CD4-positive, alpha-beta T cell (primary cell): ENCODE data around the gene ATM. TPM values are rescaled to one million over a fixed set of nuclear protein-coding genes. Genes with fewer than 3 reads are reported as not detected.

ENCODE experiments used
- ATAC-seq: fragments of 200-7000 bp; cut with Tn5 transposase; one replicate; pipeline ENCODE4 v1.10.0; 2022; ENCODE audit warnings: mild to moderate bottlenecking; ENCODE audit not compliant: poor library complexity
- CTCF ChIA-PET: fragments of 350-600 bp; sonication (Branson Sonifier 250); formaldehyde crosslinking; loops from one replicate; lab custom pipeline; 2021; ENCODE audit warnings: antibody characterized with exemption, inconsistent platforms; lab: Charles Lee
- POLR2A ChIA-PET: fragments of 350-600 bp; sonication (Branson Sonifier 250); formaldehyde crosslinking; loops from one replicate; lab custom pipeline; 2021; ENCODE audit warnings: antibody characterized with exemption, inconsistent platforms; lab: Charles Lee
- DNase-seq, 14 experiments: peaks; one replicate each; pipeline ENCODE4 v3.0.0-alpha.2; 2013 to 2020; ENCODE audit warnings: mixed read lengths in 2 of 14
- H3K27ac ChIP-seq, 2 donors: one replicate each; pipeline versions ENCODE4 v1.5.1 to v1.7.0; 2013; ENCODE audit warnings: low read length in 2 of 2, low read depth in 1 of 2, mild to moderate bottlenecking in 1 of 2
- H3K27me3 ChIP-seq, 2 experiments: 1 replicate in 1 of 2; 2 replicates in 1 of 2; pipeline versions ENCODE4 v1.6.1 to v1.7.0; 2013; ENCODE audit warnings: low read length in 2 of 2, control low read depth in 1 of 2, mild to moderate bottlenecking in 1 of 2, moderate library complexity in 1 of 2; ENCODE audit not compliant: insufficient read depth in 2 of 2, control insufficient read depth in 1 of 2
- H3K36me3 ChIP-seq: one replicate; pipeline ENCODE4 v1.6.1; 2013; ENCODE audit warnings: low read length, control low read depth; ENCODE audit not compliant: insufficient read depth
- H3K4me1 ChIP-seq: one replicate; pipeline ENCODE4 v1.6.1; 2013; ENCODE audit warnings: low read length, control low read depth; ENCODE audit not compliant: insufficient read depth
- H3K4me3 ChIP-seq: one replicate; pipeline ENCODE4 v1.5.1; 2013; ENCODE audit warnings: mild to moderate bottlenecking, low read length, moderate library complexity
- H3K9me3 ChIP-seq, 2 experiments: 1 replicate in 1 of 2; 2 replicates in 1 of 2; pipeline versions ENCODE4 v1.6.1 to v1.7.0; 2013; ENCODE audit warnings: low read length in 2 of 2, mild to moderate bottlenecking in 2 of 2, control low read depth in 1 of 2, moderate library complexity in 1 of 2; ENCODE audit not compliant: control insufficient read depth in 1 of 2, insufficient read depth in 1 of 2
- H3K27ac Mint-ChIP-seq: one replicate; pipeline ENCODE4 v1.8.0; 2020; ENCODE audit warnings: mixed read lengths
- H3K27me3 Mint-ChIP-seq: one replicate; pipeline ENCODE4 v1.8.0; 2021; ENCODE audit warnings: mixed read lengths
- H3K36me3 Mint-ChIP-seq: one replicate; pipeline ENCODE4 v1.8.0; 2021; ENCODE audit warnings: low read depth, mixed read lengths
- H3K4me1 Mint-ChIP-seq: one replicate; pipeline ENCODE4 v1.8.0; 2021; ENCODE audit warnings: low read depth, mixed read lengths
- H3K4me3 Mint-ChIP-seq: one replicate; pipeline ENCODE4 v1.8.0; 2020; ENCODE audit warnings: mild to moderate bottlenecking, mixed read lengths
- H3K9me3 Mint-ChIP-seq: one replicate; pipeline ENCODE4 v1.8.0; 2020; ENCODE audit warnings: mixed read lengths
- intact Hi-C, 2 experiments: fragments of 100-400 bp; cut with DNase I in 1 of 2; cut with micrococcal nuclease in 1 of 2; formaldehyde crosslinking; loops; one replicate each; pipeline versions ENCODE4 v1.15.1 to v1.9.0; 2023 to 2025; cut with DNase I, micrococcal nuclease
- total RNA-seq, 174 experiments: library from RNA in 2 of 174; stranded (reverse) in 2 of 174; gene quantifications; one replicate each; pipeline ENCODE4 v1.2.3 and lab custom pipeline; 2021 to 2026
- TF ChIP-seq, protein P1 (sequence below): fragments of 200-600 bp; IDR thresholded peaks from one replicate; pipeline ENCODE4 v1.8.0; 2022; ENCODE audit warnings: antibody characterized with exemption, mild to moderate bottlenecking

Gene ATM
- total RNA-seq, 2 experiments from 2014 or later, result 307 to 329 TPM

DNA sequence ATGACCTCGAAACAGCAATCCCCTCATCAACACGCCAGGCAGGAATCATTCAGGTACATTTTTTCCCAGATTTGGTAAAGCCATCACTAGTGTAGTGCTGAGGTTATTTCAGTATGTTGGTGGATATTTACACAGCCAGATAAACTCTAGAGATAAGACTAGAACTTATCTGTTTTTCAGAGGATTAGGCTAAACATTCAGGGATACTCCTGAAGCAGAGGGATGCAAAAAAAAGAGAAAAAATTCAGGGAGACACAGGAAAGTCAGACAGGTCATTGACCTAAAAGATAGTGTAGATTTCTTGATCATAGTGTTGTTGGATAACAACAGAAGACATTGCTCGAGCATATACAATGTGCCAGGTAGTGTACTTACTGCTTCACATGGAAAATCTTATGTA is 93.2 kb downstream of the ATM start:
- TF ChIP-seq, protein P1, sequence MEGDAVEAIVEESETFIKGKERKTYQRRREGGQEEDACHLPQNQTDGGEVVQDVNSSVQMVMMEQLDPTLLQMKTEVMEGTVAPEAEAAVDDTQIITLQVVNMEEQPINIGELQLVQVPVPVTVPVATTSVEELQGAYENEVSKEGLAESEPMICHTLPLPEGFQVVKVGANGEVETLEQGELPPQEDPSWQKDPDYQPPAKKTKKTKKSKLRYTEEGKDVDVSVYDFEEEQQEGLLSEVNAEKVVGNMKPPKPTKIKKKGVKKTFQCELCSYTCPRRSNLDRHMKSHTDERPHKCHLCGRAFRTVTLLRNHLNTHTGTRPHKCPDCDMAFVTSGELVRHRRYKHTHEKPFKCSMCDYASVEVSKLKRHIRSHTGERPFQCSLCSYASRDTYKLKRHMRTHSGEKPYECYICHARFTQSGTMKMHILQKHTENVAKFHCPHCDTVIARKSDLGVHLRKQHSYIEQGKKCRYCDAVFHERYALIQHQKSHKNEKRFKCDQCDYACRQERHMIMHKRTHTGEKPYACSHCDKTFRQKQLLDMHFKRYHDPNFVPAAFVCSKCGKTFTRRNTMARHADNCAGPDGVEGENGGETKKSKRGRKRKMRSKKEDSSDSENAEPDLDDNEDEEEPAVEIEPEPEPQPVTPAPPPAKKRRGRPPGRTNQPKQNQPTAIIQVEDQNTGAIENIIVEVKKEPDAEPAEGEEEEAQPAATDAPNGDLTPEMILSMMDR, result no peak
- no peaks in the 10 kb centered on the region for H3K27me3 Mint-ChIP-seq
- H3K4me1 ChIP-seq, result no peaks in the 10 kb centered on the region
- DNase-seq (no peak), ATAC-seq (no peak)
- H3K4me1 Mint-ChIP-seq, result peaks cover 23% of the 10 kb centered on the region
- H3K27ac ChIP-seq, result no peak overlapping the region
- intact Hi-C loops, result loop anchor here in 1 of 2 experiments (5.0 kb wide), 1 partner anchor 36 kb away; no protein-coding TSS in a partner anchor
- no peak overlapping the region for H3K4me3 ChIP-seq
- H3K9me3 Mint-ChIP-seq, result no peaks in the 10 kb centered on the region
- H3K36me3 ChIP-seq, result peaks cover 96% of the 10 kb centered on the region
- POLR2A ChIA-PET, result no interaction called here
- CTCF ChIA-PET, result no interaction called here
- no peak overlapping the region for H3K4me3 Mint-ChIP-seq
- peaks cover 88% of the 10 kb centered on the region for H3K36me3 Mint-ChIP-seq
- no peaks in the 10 kb centered on the region for H3K27me3 ChIP-seq
- H3K27ac Mint-ChIP-seq, result no peak overlapping the region
- no peaks in the 10 kb centered on the region for H3K9me3 ChIP-seq

DNA sequence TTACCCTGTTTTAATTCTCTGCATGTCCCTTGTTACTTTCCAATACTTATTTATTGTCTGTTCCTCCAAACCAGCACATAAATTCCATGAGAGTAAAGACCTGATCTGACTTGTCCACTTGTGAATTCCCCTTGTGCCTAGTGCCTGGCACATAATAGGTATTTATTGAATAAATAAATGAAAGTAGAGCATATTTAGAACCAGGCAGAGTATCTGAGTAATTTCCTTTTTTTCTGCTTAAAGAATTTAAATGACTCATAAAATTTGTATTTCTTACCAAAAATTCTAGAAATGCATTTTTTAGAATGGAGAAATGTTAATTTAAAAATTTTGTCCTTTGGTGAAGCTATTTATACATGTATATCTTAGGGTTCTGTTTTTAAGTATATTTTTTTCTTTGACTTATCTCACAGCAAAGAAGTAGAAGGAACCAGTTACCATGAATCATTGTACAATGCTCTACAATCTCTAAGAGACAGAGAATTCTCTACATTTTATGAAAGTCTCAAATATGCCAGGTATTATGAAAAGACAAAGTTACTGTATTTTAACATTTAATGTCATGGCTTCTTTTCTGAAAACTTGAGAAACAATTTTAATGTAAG is 96.8 kb downstream of the ATM start:
- H3K4me1 ChIP-seq, result no peaks in the 10 kb centered on the region
- intact Hi-C loops, result loop anchor here in 1 of 2 experiments (5.0 kb wide), 2 partner anchors 33 to 37 kb away; no protein-coding TSS in a partner anchor
- ChIA-PET POLR2A (no interaction called here), CTCF (no interaction called here)
- no peak overlapping the region for H3K4me3 ChIP-seq
- no peaks in the 10 kb centered on the region for H3K27me3 Mint-ChIP-seq
- ATAC-seq (no peak), DNase-seq (no peak)
- H3K9me3 ChIP-seq, result no peaks in the 10 kb centered on the region
- peak overlapping the region; percentile 74 for H3K27ac Mint-ChIP-seq
- H3K27ac ChIP-seq, result no peak overlapping the region
- no peak overlapping the region for H3K4me3 Mint-ChIP-seq
- peaks cover 94% of the 10 kb centered on the region for H3K36me3 ChIP-seq
- no peaks in the 10 kb centered on the region for H3K27me3 ChIP-seq
- H3K36me3 Mint-ChIP-seq, result peaks cover 86% of the 10 kb centered on the region
- H3K9me3 Mint-ChIP-seq, result no peaks in the 10 kb centered on the region
- TF ChIP-seq, protein P1, result no peak
- peaks cover 9% of the 10 kb centered on the region for H3K4me1 Mint-ChIP-seq

DNA sequence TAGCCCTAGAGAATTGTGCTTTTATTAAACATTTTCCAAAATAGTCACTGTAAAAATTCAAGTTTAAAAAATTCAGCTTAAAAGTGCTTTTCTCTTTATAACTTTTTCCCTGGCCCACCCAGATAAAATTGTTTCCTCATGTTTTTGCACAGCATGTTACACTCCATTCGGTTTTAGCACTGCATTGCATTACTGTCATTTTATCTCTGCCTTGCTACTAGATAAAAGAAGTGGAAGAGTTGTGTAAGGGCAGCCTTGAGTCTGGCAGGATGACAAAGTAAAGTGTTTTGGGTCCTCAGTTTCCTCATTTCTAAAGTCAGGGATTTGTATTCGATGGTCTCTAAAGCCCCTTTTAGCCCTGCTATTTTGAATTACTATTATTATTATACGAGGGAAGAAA is 99.8 kb downstream of the ATM start:
- intact Hi-C loops, result loop anchor here in 1 of 2 experiments (5.0 kb wide), 1 partner anchor 40 kb away; no protein-coding TSS in a partner anchor
- POLR2A ChIA-PET, result no interaction called here
- CTCF ChIA-PET, result no interaction called here
- peaks cover 90% of the 10 kb centered on the region for H3K36me3 Mint-ChIP-seq
- H3K9me3 Mint-ChIP-seq, result no peaks in the 10 kb centered on the region
- Histone ChIP-seq H3K36me3 (peaks cover 97% of the 10 kb centered on the region), H3K9me3 (no peaks in the 10 kb centered on the region), H3K4me3 (no peak overlapping the region), H3K4me1 (no peaks in the 10 kb centered on the region), H3K27ac (no peak overlapping the region), H3K27me3 (no peaks in the 10 kb centered on the region)
- no peaks in the 10 kb centered on the region for H3K27me3 Mint-ChIP-seq
- no peak for ATAC-seq
- TF ChIP-seq, protein P1, result no peak
- H3K4me1 Mint-ChIP-seq, result peaks cover 5% of the 10 kb centered on the region
- DNase-seq, result no peak
- no peak overlapping the region for H3K4me3 Mint-ChIP-seq
- peak overlapping the region; percentile 74 for H3K27ac Mint-ChIP-seq
